Activated CD4-positive, alpha-beta T cell treated with anti-CD3 and anti-CD28 coated beads, Interleukin-2, amount 10 ng/mL, durations not matched to agents 7 days and 5 days (primary cell): ENCODE results near the gene NEO1. TPM values are rescaled to one million over a fixed set of nuclear protein-coding genes. Genes with fewer than 3 reads are reported as not detected.

ENCODE experiments used
- CTCF ChIA-PET: fragments of 350-600 bp; sonication (Branson Sonifier 250); formaldehyde crosslinking; loops from one replicate; lab custom pipeline; 2021; ENCODE audit warnings: antibody characterized with exemption; lab: Charles Lee
- POLR2A ChIA-PET: fragments of 350-600 bp; sonication (Branson Sonifier 250); formaldehyde crosslinking; loops from one replicate; lab custom pipeline; 2021; ENCODE audit warnings: antibody characterized with exemption; lab: Charles Lee
- DNase-seq: peaks from one replicate; pipeline ENCODE4 v3.0.0-alpha.2; 2020
- H3K27ac Mint-ChIP-seq: one replicate; pipeline ENCODE4 v1.8.0; 2021; ENCODE audit warnings: mild to moderate bottlenecking, moderate library complexity, mixed read lengths
- H3K27me3 Mint-ChIP-seq: one replicate; pipeline ENCODE4 v1.8.0; 2021; ENCODE audit warnings: mixed read lengths
- H3K36me3 Mint-ChIP-seq: one replicate; pipeline ENCODE4 v1.8.0; 2021; ENCODE audit warnings: low read depth, mixed read lengths
- H3K4me1 Mint-ChIP-seq: one replicate; pipeline ENCODE4 v1.8.0; 2021; ENCODE audit warnings: mixed read lengths
- H3K4me3 Mint-ChIP-seq: one replicate; pipeline ENCODE4 v1.8.0; 2021; ENCODE audit warnings: mild to moderate bottlenecking, moderate library complexity, mixed read lengths
- H3K9me3 Mint-ChIP-seq: one replicate; pipeline ENCODE4 v1.8.0; 2021; ENCODE audit warnings: mixed read lengths
- total RNA-seq, 2 experiments: library from RNA; stranded (reverse); gene quantifications; one replicate each; pipeline ENCODE4 v1.2.3, GENCODE V29; 2021

NEO1 gene
- total RNA-seq, 2 experiments from 2014 or later = 4.3 to 5.8 TPM

DNA sequence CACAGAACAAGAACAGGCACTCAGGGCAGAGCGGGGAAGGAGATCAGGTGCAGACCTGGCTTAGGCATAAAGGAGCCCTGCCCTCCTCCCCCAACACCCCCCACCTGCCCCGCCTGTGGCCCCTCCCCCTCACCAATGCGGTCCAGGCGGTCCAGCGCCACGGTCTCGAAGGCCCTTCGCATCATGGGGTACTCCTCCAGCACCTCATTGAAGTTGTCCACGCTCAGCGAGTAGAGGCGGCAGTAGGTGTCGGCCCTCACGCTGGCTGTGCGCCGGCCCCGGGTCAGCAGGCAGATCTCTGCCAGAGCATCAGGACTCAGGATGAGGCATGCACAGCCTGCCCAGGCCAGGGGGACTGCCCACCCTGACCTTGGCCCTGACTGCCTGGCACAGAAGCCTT, 271.7 kb downstream of the NEO1 start:
- no peaks in the 10 kb centered on the region for H3K36me3 Mint-ChIP-seq
- CTCF ChIA-PET = no interaction called here
- no peak overlapping the region for H3K4me3 Mint-ChIP-seq
- no peaks in the 10 kb centered on the region for H3K4me1 Mint-ChIP-seq
- DNase-seq = no peak
- POLR2A ChIA-PET = no interaction called here
- H3K27me3 Mint-ChIP-seq = peaks cover 6% of the 10 kb centered on the region
- no peaks in the 10 kb centered on the region for H3K9me3 Mint-ChIP-seq
- H3K27ac Mint-ChIP-seq = no peak overlapping the region

GRCh38 chr15:73324496-73325170, 272.4 kb downstream of the NEO1 start:
- H3K9me3 Mint-ChIP-seq = no peaks in the 10 kb centered on the region
- ChIA-PET CTCF (interaction anchor here (0.7 kb wide), 1 partner anchor 10 kb away, joined by 3 read pairs; no protein-coding TSS in a partner anchor), POLR2A (no interaction called here)
- H3K4me1 Mint-ChIP-seq = no peaks in the 10 kb centered on the region
- H3K27me3 Mint-ChIP-seq = peaks cover 2% of the 10 kb centered on the region
- no peak for DNase-seq
- H3K36me3 Mint-ChIP-seq = no peaks in the 10 kb centered on the region
- H3K27ac Mint-ChIP-seq = no peak overlapping the region
- no peak overlapping the region for H3K4me3 Mint-ChIP-seq

- no peaks in the 10 kb centered on the region for H3K4me1 Mint-ChIP-seq
- H3K9me3 Mint-ChIP-seq = no peaks in the 10 kb centered on the region
- H3K36me3 Mint-ChIP-seq = no peaks in the 10 kb centered on the region
- no peak for DNase-seq
- ChIA-PET CTCF (interaction anchor here (0.7 kb wide), 1 partner anchor 9 kb away, joined by 3 read pairs; no protein-coding TSS in a partner anchor), POLR2A (no interaction called here)
- H3K4me3 Mint-ChIP-seq = no peak overlapping the region
- peaks cover 2% of the 10 kb centered on the region for H3K27me3 Mint-ChIP-seq
- H3K27ac Mint-ChIP-seq = no peak overlapping the region
Observed at GRCh38 chr15:73325191-73325861, 273.1 kb downstream of the NEO1 start.

GRCh38 chr15:73326157-73326556, 273.9 kb downstream of the NEO1 start:
- Mint-ChIP-seq H3K27ac (no peak overlapping the region), H3K4me3 (no peak overlapping the region), H3K27me3 (peaks cover 2% of the 10 kb centered on the region), H3K4me1 (no peaks in the 10 kb centered on the region), H3K9me3 (no peaks in the 10 kb centered on the region), H3K36me3 (no peaks in the 10 kb centered on the region)
- DNase-seq = no peak
- CTCF ChIA-PET = no interaction called here
- POLR2A ChIA-PET = no interaction called here

DNA sequence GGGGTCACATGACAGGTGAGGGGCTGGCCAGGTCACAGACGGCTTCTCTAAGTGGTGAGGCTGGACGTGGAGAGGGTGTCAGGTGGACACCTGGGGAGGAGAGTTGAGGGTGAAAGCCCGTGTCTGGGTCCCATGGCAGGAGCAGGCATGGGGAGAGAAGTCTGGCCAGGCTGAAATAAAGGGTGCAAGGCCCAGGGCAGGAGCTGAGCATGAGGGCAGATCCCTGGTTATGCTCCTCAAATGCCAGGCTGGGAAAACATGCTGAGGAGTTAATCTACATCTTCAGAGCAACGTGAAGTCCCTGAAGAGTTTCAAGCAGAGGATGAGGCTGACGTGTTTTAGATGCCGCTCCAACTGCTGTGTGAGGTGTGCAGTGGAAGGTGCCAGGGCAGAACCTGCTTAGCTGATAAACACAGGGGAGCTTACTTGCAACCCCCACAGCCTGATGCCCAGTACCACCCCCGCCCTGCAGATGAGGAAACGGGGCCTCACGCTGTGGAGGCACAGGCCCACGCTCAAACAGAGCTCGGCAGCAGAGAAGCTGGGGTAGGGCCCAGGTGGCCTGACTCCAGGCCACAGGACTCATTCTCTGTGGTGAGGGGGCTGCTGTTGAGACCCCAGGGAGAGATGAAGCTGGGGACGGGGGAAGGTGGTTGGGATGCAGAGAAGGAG, 276.0 kb downstream of the NEO1 start:
- POLR2A ChIA-PET = no interaction called here
- Mint-ChIP-seq H3K9me3 (no peaks in the 10 kb centered on the region), H3K27me3 (peaks cover 2% of the 10 kb centered on the region), H3K36me3 (no peaks in the 10 kb centered on the region), H3K4me3 (no peak overlapping the region), H3K4me1 (no peaks in the 10 kb centered on the region), H3K27ac (no peak overlapping the region)
- no peak for DNase-seq
- CTCF ChIA-PET = no interaction called here

- H3K27ac Mint-ChIP-seq = no peak overlapping the region
- H3K36me3 Mint-ChIP-seq = no peaks in the 10 kb centered on the region
- POLR2A ChIA-PET = no interaction called here
- H3K27me3 Mint-ChIP-seq = peaks cover 2% of the 10 kb centered on the region
- no peaks in the 10 kb centered on the region for H3K9me3 Mint-ChIP-seq
- no peak overlapping the region for H3K4me3 Mint-ChIP-seq
- CTCF ChIA-PET = no interaction called here
- no peak for DNase-seq
- H3K4me1 Mint-ChIP-seq = no peaks in the 10 kb centered on the region
Observed at GRCh38 chr15:73328981-73329380, 276.7 kb downstream of the NEO1 start.

GRCh38 chr15:73329501-73330200, 277.4 kb downstream of the NEO1 start:
- no peaks in the 10 kb centered on the region for H3K36me3 Mint-ChIP-seq
- ChIA-PET CTCF (no interaction called here), POLR2A (no interaction called here)
- H3K27me3 Mint-ChIP-seq = peaks cover 2% of the 10 kb centered on the region
- H3K27ac Mint-ChIP-seq = no peak overlapping the region
- no peak for DNase-seq
- no peaks in the 10 kb centered on the region for H3K4me1 Mint-ChIP-seq
- H3K9me3 Mint-ChIP-seq = no peaks in the 10 kb centered on the region
- no peak overlapping the region for H3K4me3 Mint-ChIP-seq

DNA sequence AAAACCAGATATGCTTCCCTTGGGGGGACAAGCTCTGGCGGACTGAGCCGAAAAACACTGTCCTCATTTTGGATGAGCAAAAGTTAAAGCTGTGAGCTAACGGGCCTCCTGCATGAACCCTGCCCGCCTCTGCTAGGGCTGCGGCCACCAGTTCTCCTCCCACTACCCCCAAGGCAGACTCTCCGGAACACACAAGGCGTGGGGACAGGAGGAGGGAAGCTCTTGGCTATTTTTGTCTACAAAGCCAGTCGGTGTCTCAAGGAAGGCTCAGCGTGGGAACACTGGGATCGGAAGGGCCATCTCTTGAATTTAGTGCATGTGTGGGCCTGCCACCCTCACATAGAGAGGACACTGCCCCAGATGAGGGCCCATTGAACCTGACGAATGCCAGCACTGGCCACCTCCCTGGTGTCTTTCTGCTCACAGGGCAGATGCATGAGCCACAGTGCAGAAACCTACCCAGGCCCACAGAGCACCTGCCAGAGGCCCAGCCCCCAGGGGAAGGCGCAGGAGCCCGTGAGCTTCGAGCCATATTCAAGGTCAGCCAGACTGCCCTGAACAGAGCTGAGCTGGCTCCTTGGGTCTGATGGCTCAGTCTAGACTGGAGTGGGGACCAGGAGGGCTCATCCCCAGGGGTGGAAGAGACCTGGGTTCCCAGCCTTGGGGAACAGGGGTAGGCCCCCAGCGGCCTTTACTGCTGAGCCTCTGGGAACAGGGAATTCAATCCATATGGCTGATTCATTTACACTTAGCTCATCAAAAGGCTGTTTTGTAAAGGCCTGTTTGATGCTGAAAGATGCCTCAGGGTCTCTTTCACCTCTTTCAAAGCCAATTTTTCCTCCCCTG, 278.2 kb downstream of the NEO1 start:
- Mint-ChIP-seq H3K27me3 (peaks cover 2% of the 10 kb centered on the region), H3K9me3 (no peaks in the 10 kb centered on the region), H3K4me1 (no peaks in the 10 kb centered on the region), H3K36me3 (no peaks in the 10 kb centered on the region), H3K27ac (no peak overlapping the region), H3K4me3 (no peak overlapping the region)
- no peak for DNase-seq
- CTCF ChIA-PET = no interaction called here
- POLR2A ChIA-PET = no interaction called here

- Mint-ChIP-seq H3K4me3 (no peak overlapping the region), H3K4me1 (no peaks in the 10 kb centered on the region), H3K27me3 (no peaks in the 10 kb centered on the region), H3K9me3 (no peaks in the 10 kb centered on the region), H3K27ac (no peak overlapping the region), H3K36me3 (no peaks in the 10 kb centered on the region)
- CTCF ChIA-PET = no interaction called here
- POLR2A ChIA-PET = no interaction called here
- no peak for DNase-seq
Observed at GRCh38 chr15:73331501-73331900, 279.2 kb downstream of the NEO1 start.

GRCh38 chr15:73331991-73332925, 280.0 kb downstream of the NEO1 start:
- POLR2A ChIA-PET = no interaction called here
- no peak for DNase-seq
- CTCF ChIA-PET = no interaction called here
- no peaks in the 10 kb centered on the region for H3K4me1 Mint-ChIP-seq
- H3K27ac Mint-ChIP-seq = no peak overlapping the region
- H3K36me3 Mint-ChIP-seq = no peaks in the 10 kb centered on the region
- no peaks in the 10 kb centered on the region for H3K27me3 Mint-ChIP-seq
- H3K4me3 Mint-ChIP-seq = no peak overlapping the region
- H3K9me3 Mint-ChIP-seq = no peaks in the 10 kb centered on the region

- DNase-seq = no peak
- ChIA-PET CTCF (no interaction called here), POLR2A (no interaction called here)
- no peaks in the 10 kb centered on the region for H3K27me3 Mint-ChIP-seq
- no peaks in the 10 kb centered on the region for H3K4me1 Mint-ChIP-seq
- H3K4me3 Mint-ChIP-seq = no peak overlapping the region
- H3K27ac Mint-ChIP-seq = no peak overlapping the region
- H3K9me3 Mint-ChIP-seq = no peaks in the 10 kb centered on the region
- H3K36me3 Mint-ChIP-seq = no peaks in the 10 kb centered on the region
Observed at GRCh38 chr15:73333001-73333400, 280.7 kb downstream of the NEO1 start.
